Measurements from ENCODE around the gene GAD1.

Gene GAD1

DNA sequence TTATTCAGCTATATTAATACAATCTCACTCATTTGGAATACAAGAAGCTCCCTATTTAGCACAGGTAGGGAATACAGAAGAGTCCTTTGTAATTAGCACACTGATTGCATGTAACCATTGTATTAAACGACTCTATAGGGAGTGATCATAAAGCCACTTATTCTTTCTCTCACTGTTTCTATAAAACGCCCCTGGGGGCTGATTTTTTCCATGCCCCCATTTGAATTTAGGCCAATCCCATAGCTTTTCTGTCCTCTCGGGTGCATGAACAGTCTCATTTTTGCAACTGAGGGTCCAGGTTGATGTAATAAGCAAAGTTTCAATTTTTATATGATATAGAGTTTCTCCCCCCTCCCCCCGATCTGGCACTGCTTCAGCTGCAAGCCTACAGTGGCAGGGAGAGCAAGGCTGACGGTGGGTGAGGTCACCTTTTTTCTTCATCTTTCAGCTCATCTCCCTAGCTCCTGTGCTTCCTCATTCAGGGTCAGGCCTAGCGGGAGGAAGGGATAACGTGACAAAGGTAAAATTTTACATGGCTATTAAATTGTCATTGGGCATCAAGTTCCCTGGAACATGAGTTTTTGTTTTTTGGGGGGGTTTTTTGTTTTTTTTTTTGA, 45.7 kb downstream of the GAD1 start:
- TF ChIP-seq, protein P1, sequence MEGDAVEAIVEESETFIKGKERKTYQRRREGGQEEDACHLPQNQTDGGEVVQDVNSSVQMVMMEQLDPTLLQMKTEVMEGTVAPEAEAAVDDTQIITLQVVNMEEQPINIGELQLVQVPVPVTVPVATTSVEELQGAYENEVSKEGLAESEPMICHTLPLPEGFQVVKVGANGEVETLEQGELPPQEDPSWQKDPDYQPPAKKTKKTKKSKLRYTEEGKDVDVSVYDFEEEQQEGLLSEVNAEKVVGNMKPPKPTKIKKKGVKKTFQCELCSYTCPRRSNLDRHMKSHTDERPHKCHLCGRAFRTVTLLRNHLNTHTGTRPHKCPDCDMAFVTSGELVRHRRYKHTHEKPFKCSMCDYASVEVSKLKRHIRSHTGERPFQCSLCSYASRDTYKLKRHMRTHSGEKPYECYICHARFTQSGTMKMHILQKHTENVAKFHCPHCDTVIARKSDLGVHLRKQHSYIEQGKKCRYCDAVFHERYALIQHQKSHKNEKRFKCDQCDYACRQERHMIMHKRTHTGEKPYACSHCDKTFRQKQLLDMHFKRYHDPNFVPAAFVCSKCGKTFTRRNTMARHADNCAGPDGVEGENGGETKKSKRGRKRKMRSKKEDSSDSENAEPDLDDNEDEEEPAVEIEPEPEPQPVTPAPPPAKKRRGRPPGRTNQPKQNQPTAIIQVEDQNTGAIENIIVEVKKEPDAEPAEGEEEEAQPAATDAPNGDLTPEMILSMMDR (IDR thresholded peaks at IDR 0.05; ENCODE audit: insufficient read depth, low read length, missing control alignments), result no peak
- DNase-seq (ENCODE audit: low read depth, low spot score), result no peak
- POLR2A ChIA-PET, result no interaction called here
- H3K4me3 ChIP-seq (ENCODE audit: low read depth, low read length), result no peak overlapping the region
- CTCF ChIA-PET, result interaction anchor here (1.5 to 3.0 kb wide), 2 partner anchors 10 to 13 kb away, joined by 4 to 16 read pairs; no protein-coding TSS in a partner anchor

DNA sequence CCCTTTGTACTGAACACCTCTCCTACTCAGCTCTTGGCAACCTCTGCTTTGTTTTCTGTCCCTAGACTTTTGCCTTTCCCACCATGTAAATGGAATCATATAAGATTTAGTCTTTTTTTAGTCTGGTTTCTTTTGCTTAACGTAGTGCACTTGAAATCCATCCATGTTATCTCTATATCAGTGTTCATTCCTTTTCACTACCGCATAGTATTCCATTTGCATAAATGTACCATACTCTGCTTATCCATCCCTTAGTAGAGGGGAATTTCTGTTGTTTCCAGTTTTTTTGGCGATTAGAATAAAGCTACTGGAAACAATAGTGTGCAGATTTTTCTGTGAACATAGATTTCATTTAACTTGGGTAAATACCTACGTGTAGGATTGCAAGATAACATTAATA, 46.4 kb downstream of the GAD1 start:
- DNase-seq (ENCODE audit: low read depth, low spot score), result no peak
- TF ChIP-seq, protein P1 (IDR thresholded peaks at IDR 0.05; ENCODE audit: insufficient read depth, low read length, missing control alignments), result no peak
- POLR2A ChIA-PET, result no interaction called here
- no peak overlapping the region for H3K4me3 ChIP-seq (ENCODE audit: low read depth, low read length)
- CTCF ChIA-PET, result interaction anchor here (1.8 to 3.0 kb wide), 2 partner anchors 10 kb away, joined by 5 to 16 read pairs; no protein-coding TSS in a partner anchor

DNA sequence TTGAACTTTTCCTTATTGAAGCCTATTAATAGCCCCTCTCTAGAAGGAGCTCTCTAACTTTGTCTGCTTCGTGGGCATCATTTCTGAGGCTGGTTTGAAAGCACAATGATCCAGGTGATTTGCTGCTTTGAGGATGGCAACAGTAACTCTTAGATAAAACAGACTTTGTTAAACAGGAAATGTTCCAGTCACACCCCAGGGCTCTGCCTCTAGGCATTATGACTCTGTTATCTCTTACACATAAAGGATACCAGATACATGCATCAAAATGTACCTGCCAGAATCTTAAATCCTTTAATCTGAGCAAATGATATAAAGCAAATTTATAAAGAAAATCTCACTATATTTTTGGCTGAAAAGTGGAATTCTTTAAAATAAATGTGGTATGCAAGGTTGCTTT, 52.3 kb downstream of the GAD1 start:
- TF ChIP-seq, protein P1 (IDR thresholded peaks at IDR 0.05; ENCODE audit: insufficient read depth, low read length, missing control alignments), result no peak
- no peak overlapping the region for H3K4me3 ChIP-seq (ENCODE audit: low read depth, low read length)
- CTCF ChIA-PET, result no interaction called here
- POLR2A ChIA-PET, result no interaction called here
- no peak for DNase-seq (ENCODE audit: low read depth, low spot score)

DNA sequence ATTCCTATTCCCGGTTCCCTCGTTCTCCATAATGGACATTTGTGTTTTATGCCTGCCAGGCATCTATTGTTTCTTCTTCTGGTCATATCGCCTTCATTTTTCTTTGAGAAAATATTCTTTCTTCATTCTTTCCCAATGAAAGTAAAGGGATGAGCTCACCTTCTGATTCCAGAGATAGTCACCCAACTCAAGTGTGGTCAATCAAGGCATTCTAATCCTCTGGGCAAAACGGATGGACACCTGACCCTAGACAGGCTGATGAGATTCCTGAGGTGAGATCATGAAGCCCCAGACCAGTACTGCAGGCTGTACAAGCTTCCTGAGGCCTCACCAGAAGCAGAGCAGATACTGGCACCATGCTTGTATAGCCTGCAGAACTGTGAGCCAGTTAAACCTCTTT, 52.8 kb downstream of the GAD1 start:
- TF ChIP-seq, protein P1 (IDR thresholded peaks at IDR 0.05; ENCODE audit: insufficient read depth, low read length, missing control alignments), result no peak
- ChIA-PET CTCF (no interaction called here), POLR2A (no interaction called here)
- DNase-seq (ENCODE audit: low read depth, low spot score), result no peak
- no peak overlapping the region for H3K4me3 ChIP-seq (ENCODE audit: low read depth, low read length)

DNA sequence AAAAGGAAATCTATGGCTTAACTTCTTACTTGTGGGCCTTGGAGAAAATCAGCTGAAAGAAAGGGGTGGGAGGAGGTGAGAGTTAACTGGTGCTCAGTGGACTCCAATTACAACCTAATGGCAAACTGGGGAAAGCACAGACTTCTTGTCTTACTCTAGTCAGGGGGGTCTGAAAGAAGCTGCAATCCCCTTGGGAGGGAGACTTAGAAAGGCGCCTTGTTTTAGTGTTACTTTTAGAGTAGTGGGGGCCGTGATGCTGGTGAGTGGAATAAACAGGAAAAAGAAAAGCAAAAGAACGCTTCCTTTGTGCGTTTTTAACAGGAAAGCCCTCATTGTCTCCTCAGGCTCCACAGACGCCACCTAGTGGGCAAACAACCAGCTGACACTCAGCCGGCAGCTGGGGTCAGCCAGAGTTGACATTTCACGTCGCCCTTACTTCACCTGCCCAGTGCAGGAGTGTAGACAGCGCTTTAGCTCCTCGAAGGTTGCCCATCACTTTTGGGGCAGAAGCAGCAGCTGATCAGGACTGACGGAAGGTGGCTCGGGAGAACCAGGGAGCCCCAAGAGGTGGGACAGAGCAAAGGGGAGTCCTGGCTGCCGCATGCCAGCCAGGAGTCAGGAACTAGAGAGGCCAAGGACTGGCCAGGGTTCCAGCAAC, 56.5 kb downstream of the GAD1 start:
- POLR2A ChIA-PET, result no interaction called here
- H3K4me3 ChIP-seq (ENCODE audit: low read depth, low read length), result peak overlapping the region; percentile 31; the same call in 1 of the 2 replicates
- TF ChIP-seq, protein P1 (IDR thresholded peaks at IDR 0.05; ENCODE audit: insufficient read depth, low read length, missing control alignments), result peak; percentile 88

DNA sequence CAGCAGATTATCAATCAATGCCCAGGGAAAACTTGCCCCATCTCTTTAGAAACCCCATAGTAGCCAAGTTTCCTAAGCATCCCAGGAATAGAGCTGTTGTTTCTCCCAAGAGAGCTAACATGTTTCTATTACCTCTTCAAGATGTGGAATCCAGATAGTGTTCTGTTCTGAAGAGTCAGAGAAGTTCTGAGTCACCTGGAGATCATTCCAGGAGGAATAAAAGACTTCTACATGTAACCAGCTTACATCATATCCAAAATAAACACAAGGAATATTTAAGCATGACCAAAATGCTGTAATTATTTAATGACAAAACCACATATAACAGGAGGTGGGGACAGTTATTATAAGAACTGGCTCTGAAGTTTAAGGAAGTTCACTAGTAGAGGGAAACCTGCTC, 61.4 kb downstream of the GAD1 start:
- no peak overlapping the region for H3K4me3 ChIP-seq (ENCODE audit: low read depth, low read length)
- ChIA-PET POLR2A (no interaction called here), CTCF (no interaction called here)
- no peak for DNase-seq (ENCODE audit: low read depth, low spot score)
- TF ChIP-seq, protein P1 (IDR thresholded peaks at IDR 0.05; ENCODE audit: insufficient read depth, low read length, missing control alignments), result no peak

More for the DNA sequence above, 56.5 kb downstream of the GAD1 start:
- DNase-seq (ENCODE audit: low read depth, low spot score), result no peak
- CTCF ChIA-PET, result interaction anchor here (0.7 to 4.4 kb wide), 25 partner anchors 8 to 1473 kb away, joined by 3 to 31 read pairs (median 4); partner anchors contain the start of gene GAD1

All from AG04449 (cell line).